Endodermal cell (in vitro differentiated cells): ENCODE results near the gene TCEAL3. TPM values are rescaled to one million over a fixed set of nuclear protein-coding genes. Genes with fewer than 3 reads are reported as not detected.

Experiments
- DNase-seq: peaks from one replicate; pipeline ENCODE4 v3.0.0-alpha.2; 2017
- H3K27ac ChIP-seq: 2 replicates; pipeline ENCODE4 v1.5.1; 2013; ENCODE audit warnings: mild to moderate bottlenecking, low read depth, low read length, moderate library complexity
- H3K27me3 ChIP-seq: 2 replicates; pipeline ENCODE4 v1.6.1; 2013; ENCODE audit warnings: mild to moderate bottlenecking, low read length, moderate library complexity; ENCODE audit not compliant: insufficient read depth, control insufficient read depth, poor library complexity, severe bottlenecking
- H3K36me3 ChIP-seq: 2 replicates; pipeline ENCODE4 v1.7.0; 2013; ENCODE audit warnings: mild to moderate bottlenecking, low read length, moderate library complexity; ENCODE audit not compliant: control insufficient read depth, insufficient read depth
- H3K4me1 ChIP-seq: one replicate; pipeline ENCODE4 v1.7.0; 2013; ENCODE audit warnings: low read length; ENCODE audit not compliant: control insufficient read depth, insufficient read depth
- H3K4me3 ChIP-seq: 2 replicates; pipeline ENCODE4 v1.5.1; 2013; ENCODE audit warnings: mild to moderate bottlenecking, low read length, moderate library complexity
- H3K9ac ChIP-seq: 2 replicates; pipeline ENCODE4 v1.6.1; 2013; ENCODE audit warnings: mild to moderate bottlenecking, low read length, moderate library complexity; ENCODE audit not compliant: poor library complexity, severe bottlenecking; ENCODE audit errors: extremely low read depth
- H3K9me3 ChIP-seq: 2 replicates; pipeline ENCODE4 v1.6.1; 2013; ENCODE audit warnings: mild to moderate bottlenecking, low read length, moderate library complexity; ENCODE audit not compliant: control insufficient read depth
- H3K27ac Mint-ChIP-seq: 2 replicates; pipeline ENCODE4 v1.8.0; 2020; ENCODE audit warnings: mixed read lengths
- H3K27me3 Mint-ChIP-seq: 2 replicates; pipeline ENCODE4 v1.8.0; 2021; ENCODE audit warnings: mild to moderate bottlenecking, mixed read lengths; ENCODE audit not compliant: insufficient read depth
- H3K36me3 Mint-ChIP-seq: 2 replicates; pipeline ENCODE4 v1.8.0; 2020; ENCODE audit warnings: low read depth, mixed read lengths
- H3K4me1 Mint-ChIP-seq: 2 replicates; pipeline ENCODE4 v1.8.0; 2020; ENCODE audit warnings: mixed read lengths
- H3K4me3 Mint-ChIP-seq: 2 replicates; pipeline ENCODE4 v1.8.0; 2020; ENCODE audit warnings: mild to moderate bottlenecking, moderate library complexity, mixed read lengths
- H3K9me3 Mint-ChIP-seq: 2 replicates; pipeline ENCODE4 v1.8.0; 2020; ENCODE audit warnings: mild to moderate bottlenecking, mixed read lengths
- WGBS, 2 experiments: methylation state at CpG; one replicate each; pipeline versions ENCODE4 v1.1.5 to v1.1.7; 2013; ENCODE audit warnings: missing lambda C conversion rate in 2 of 2, mixed read lengths in 1 of 2; ENCODE audit not compliant: insufficient coverage in 1 of 2, insufficient read length in 1 of 2; 5-methylcytosine and 5-hydroxymethylcytosine counted together
- total RNA-seq, 2 donors: library from RNA; stranded (reverse); fragmentation: NEBNext Ultra II Directional in 1 of 2; extraction: Animal tissue kit (Norgen Biotek cat#: 25700) in 1 of 2; gene quantifications; 2 replicates in 1 of 2; 3 replicates in 1 of 2; pipeline ENCODE4 v1.2.1, GENCODE V29; 2021
- TF ChIP-seq, protein P1 (sequence below): fragments of 200-600 bp; sonication (generic); conservative IDR thresholded peaks from 2 replicates; pipeline ENCODE4 v1.5.0; 2021; ENCODE audit warnings: antibody characterized with exemption, mild to moderate bottlenecking

Gene TCEAL3
- total RNA-seq, 2 donors from 2014 or later = 9.2 to 11.0 TPM

DNA sequence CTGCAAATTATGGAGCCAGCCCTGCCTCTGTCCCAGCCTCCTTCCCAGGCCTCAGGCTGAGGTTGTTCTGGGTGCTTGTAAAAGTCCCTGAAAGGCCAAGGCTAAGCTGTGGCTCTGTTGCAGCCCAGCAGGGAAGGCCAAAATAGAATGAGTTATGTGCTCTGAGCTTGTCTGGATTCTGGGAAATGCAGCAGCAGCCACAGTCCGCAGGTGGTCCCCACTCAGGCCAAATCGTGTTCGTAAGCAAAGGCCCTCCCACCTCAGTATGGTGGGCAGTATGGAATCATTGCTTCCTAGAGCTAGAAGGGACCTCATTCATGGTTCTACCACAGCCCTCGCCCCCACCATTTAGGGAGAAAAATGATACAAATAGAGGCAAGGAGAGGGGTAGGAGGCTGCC is 16.3 kb downstream of the TCEAL3 start:
- peaks cover 9% of the 10 kb centered on the region for H3K9me3 Mint-ChIP-seq
- 82% methylated on average over 4 of the region's 4 CpGs; no CpG with 5 or more reads in 1 of the 2 experiments for WGBS, 2 experiments
- H3K36me3 Mint-ChIP-seq = peaks cover 15% of the 10 kb centered on the region
- TF ChIP-seq, protein P1, sequence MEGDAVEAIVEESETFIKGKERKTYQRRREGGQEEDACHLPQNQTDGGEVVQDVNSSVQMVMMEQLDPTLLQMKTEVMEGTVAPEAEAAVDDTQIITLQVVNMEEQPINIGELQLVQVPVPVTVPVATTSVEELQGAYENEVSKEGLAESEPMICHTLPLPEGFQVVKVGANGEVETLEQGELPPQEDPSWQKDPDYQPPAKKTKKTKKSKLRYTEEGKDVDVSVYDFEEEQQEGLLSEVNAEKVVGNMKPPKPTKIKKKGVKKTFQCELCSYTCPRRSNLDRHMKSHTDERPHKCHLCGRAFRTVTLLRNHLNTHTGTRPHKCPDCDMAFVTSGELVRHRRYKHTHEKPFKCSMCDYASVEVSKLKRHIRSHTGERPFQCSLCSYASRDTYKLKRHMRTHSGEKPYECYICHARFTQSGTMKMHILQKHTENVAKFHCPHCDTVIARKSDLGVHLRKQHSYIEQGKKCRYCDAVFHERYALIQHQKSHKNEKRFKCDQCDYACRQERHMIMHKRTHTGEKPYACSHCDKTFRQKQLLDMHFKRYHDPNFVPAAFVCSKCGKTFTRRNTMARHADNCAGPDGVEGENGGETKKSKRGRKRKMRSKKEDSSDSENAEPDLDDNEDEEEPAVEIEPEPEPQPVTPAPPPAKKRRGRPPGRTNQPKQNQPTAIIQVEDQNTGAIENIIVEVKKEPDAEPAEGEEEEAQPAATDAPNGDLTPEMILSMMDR = no peak
- Histone ChIP-seq H3K4me3 (no peak overlapping the region), H3K9me3 (no peaks in the 10 kb centered on the region), H3K9ac (no peak overlapping the region), H3K36me3 (no peaks in the 10 kb centered on the region), H3K27ac (peak overlapping the region; percentile 30), H3K4me1 (no peaks in the 10 kb centered on the region), H3K27me3 (no peaks in the 10 kb centered on the region)
- no peaks in the 10 kb centered on the region for H3K27me3 Mint-ChIP-seq
- no peak overlapping the region for H3K4me3 Mint-ChIP-seq
- no peak for DNase-seq
- H3K27ac Mint-ChIP-seq = no peak overlapping the region
- peaks cover 12% of the 10 kb centered on the region for H3K4me1 Mint-ChIP-seq

GRCh38 chrX:103626855-103627254 is 19.1 kb downstream of the TCEAL3 start:
- H3K27ac ChIP-seq = no peak overlapping the region
- TF ChIP-seq, protein P1 = no peak

GRCh38 chrX:103628386-103629317 is 20.9 kb downstream of the TCEAL3 start, which contains the start of gene TCEAL1:
TCEAL1 (plus strand) TSS chrX:103628975; CDS start chrX:103629917, 942 bp downstream.
- peak within 1 kb of the TSS; percentile 87 for H3K4me3 ChIP-seq
- peak within 1 kb of the TSS; percentile 38 for H3K9ac ChIP-seq
- H3K27me3 ChIP-seq = no peaks in the 10 kb centered on the region
- Mint-ChIP-seq H3K27me3 (peaks cover 1% of the 10 kb centered on the region), H3K4me1 (peaks cover 14% of the 10 kb centered on the region), H3K9me3 (no peaks in the 10 kb centered on the region), H3K4me3 (peak within 1 kb of the TSS; percentile 84), H3K27ac (peak within 1 kb of the TSS; percentile 89), H3K36me3 (no peaks in the 10 kb centered on the region)
- H3K36me3 ChIP-seq = no peaks in the 10 kb centered on the region
- H3K4me1 ChIP-seq = no peaks in the 10 kb centered on the region
- WGBS, 2 experiments = 5% methylated on average over 31 of the region's 32 CpGs; no CpG with 5 or more reads in 1 of the 2 experiments
- H3K9me3 ChIP-seq = no peaks in the 10 kb centered on the region
- peak within 1 kb of the TSS; percentile 53 for H3K27ac ChIP-seq
- DNase-seq = peak; percentile 89
- TF ChIP-seq, protein P1 = peak; percentile 27

More at GRCh38 chrX:103626855-103627254, 19.1 kb downstream of the TCEAL3 start:
- Mint-ChIP-seq H3K36me3 (peaks cover 2% of the 10 kb centered on the region), H3K27ac (no peak overlapping the region), H3K27me3 (no peaks in the 10 kb centered on the region), H3K9me3 (no peaks in the 10 kb centered on the region), H3K4me3 (no peak overlapping the region), H3K4me1 (peaks cover 14% of the 10 kb centered on the region)
- no peak overlapping the region for H3K4me3 ChIP-seq
- no peak overlapping the region for H3K9ac ChIP-seq
- H3K27me3 ChIP-seq = no peaks in the 10 kb centered on the region
- no peak for DNase-seq
- no peaks in the 10 kb centered on the region for H3K36me3 ChIP-seq
- H3K4me1 ChIP-seq = no peaks in the 10 kb centered on the region
- H3K9me3 ChIP-seq = no peaks in the 10 kb centered on the region
